HCT116 (cell line): ENCODE data around the gene NALF2. TPM values are rescaled to one million over a fixed set of nuclear protein-coding genes. Genes with fewer than 3 reads are reported as not detected.

Experiments used
- ATAC-seq: fragments of 200-7000 bp; cut with Tn5 transposase; 2 replicates; pipeline ENCODE4 v1.9.1; 2020; ENCODE audit warnings: mild to moderate bottlenecking, moderate library complexity
- BruUV-seq: library from RNA; stranded (reverse); fragments of 400-500 nt; replicated peaks from 2 replicates; lab custom pipeline; 2021; lab: Mats Ljungman, UMichigan
- CTCF ChIA-PET: fragments of 300-600 bp; sonication (Branson Sonifier 250); formaldehyde crosslinking; loops from one replicate; lab custom pipeline; 2021; ENCODE audit warnings: antibody characterized with exemption; lab: Charles Lee
- POLR2A ChIA-PET: fragments of 300-600, 350-600 bp; sonication (Branson Sonifier 250); formaldehyde crosslinking; loops from one replicate; lab custom pipeline; 2021; ENCODE audit warnings: antibody characterized with exemption; lab: Charles Lee
- RAD21 ChIA-PET, 2 experiments: fragments of 300-600 bp; sonication (Branson Sonifier 250); formaldehyde crosslinking; loops; one replicate each; lab custom pipeline; 2023; ENCODE audit warnings: low total read pairs in 2 of 2; ENCODE audit not compliant: uncharacterized antibody in 2 of 2, unreplicated experiment in 2 of 2, low non-redundant PET in 1 of 2; lab: Charles Lee
- DNase-seq: peaks from one replicate; pipeline ENCODE4 v3.0.0-alpha.2; 2010; ENCODE audit warnings: low read depth, low spot score
- H2AFZ ChIP-seq: fragments of 200-600 bp; shearing (Covaris generic), sonication (generic); 2 replicates; pipeline ENCODE4 v1.6.1; 2017; ENCODE audit warnings: low read depth, mixed run types, mixed read lengths, antibody characterized with exemption, low read length; ENCODE audit not compliant: poor library complexity, severe bottlenecking
- H3K27ac ChIP-seq: 2 replicates; pipeline ENCODE4 v1.5.1; 2012; ENCODE audit warnings: low read depth, low read length
- H3K27me3 ChIP-seq: fragments of 200-600 bp; sonication (generic); 2 replicates; pipeline ENCODE4 v1.6.1; 2016; ENCODE audit warnings: mixed run types, low read length, mixed read lengths; ENCODE audit not compliant: insufficient read depth
- H3K36me3 ChIP-seq, 2 experiments: fragments of 200-500 bp in 1 of 2; fragments of 200-600 bp in 1 of 2; sonication (Bioruptor generic) in 1 of 2; sonication (generic) in 1 of 2; 2 replicates each; pipeline versions ENCODE4 v1.5.1 to v1.6.1; 2014 to 2016; ENCODE audit warnings: low read length in 2 of 2, inconsistent platforms in 1 of 2, mixed read lengths in 1 of 2, mixed run types in 1 of 2; ENCODE audit not compliant: insufficient read depth in 2 of 2, control insufficient read depth in 1 of 2
- H3K4me1 ChIP-seq, 2 experiments: fragments of 200-600 bp in 1 of 2; sonication (generic) in 1 of 2; 2 replicates each; pipeline versions ENCODE4 v1.5.1 to v1.6.1; 2012 to 2017; ENCODE audit warnings: low read length in 2 of 2, inconsistent platforms in 1 of 2, mild to moderate bottlenecking in 1 of 2, mixed read lengths in 1 of 2, mixed run types in 1 of 2, moderate library complexity in 1 of 2; ENCODE audit not compliant: insufficient read depth in 2 of 2, control insufficient read depth in 1 of 2
- H3K4me2 ChIP-seq: fragments of 200-600 bp; sonication (generic); 2 replicates; pipeline ENCODE4 v1.6.1; 2017; ENCODE audit warnings: mixed run types, low read length, mixed read lengths
- H3K4me3 ChIP-seq, 2 experiments: fragments of 200-600 bp in 1 of 2; sonication (generic) in 1 of 2; replicated peaks in 1 of 2; 2 replicates each; pipeline ENCODE4 v1.5.1; 2011 to 2016; ENCODE audit warnings: low read length in 2 of 2, control low read depth in 1 of 2, low read depth in 1 of 2, mild to moderate bottlenecking in 1 of 2, mixed read lengths in 1 of 2, mixed run types in 1 of 2
- H3K79me2 ChIP-seq: fragments of 200-600 bp; sonication (generic); 2 replicates; pipeline ENCODE4 v1.6.1; 2017; ENCODE audit warnings: mild to moderate bottlenecking, mixed run types, low read length, moderate library complexity, mixed read lengths; ENCODE audit not compliant: insufficient read depth
- H3K9ac ChIP-seq: fragments of 200-600 bp; sonication (generic); 2 replicates; pipeline ENCODE4 v1.6.1; 2016; ENCODE audit warnings: low read length, mixed read lengths
- H3K9me2 ChIP-seq: fragments of 200-600 bp; sonication (generic), shearing (Covaris generic); 2 replicates; pipeline ENCODE4 v1.6.1; 2017; ENCODE audit warnings: mixed run types, mild to moderate bottlenecking, moderate library complexity; ENCODE audit not compliant: insufficient read depth
- H3K9me3 ChIP-seq, 2 experiments: fragments of 200-500 bp in 1 of 2; fragments of 200-600 bp in 1 of 2; sonication (Bioruptor generic) in 1 of 2; sonication (generic) in 1 of 2; 2 replicates each; pipeline ENCODE4 v1.6.1; 2014 to 2017; ENCODE audit warnings: low read length in 2 of 2, mixed read lengths in 2 of 2, inconsistent platforms in 1 of 2, low read depth in 1 of 2, mild to moderate bottlenecking in 1 of 2, mixed run types in 1 of 2, moderate library complexity in 1 of 2; ENCODE audit not compliant: control insufficient read depth in 1 of 2, insufficient read depth in 1 of 2
- H4K20me1 ChIP-seq: fragments of 200-600 bp; sonication (generic), shearing (Covaris generic); 2 replicates; pipeline ENCODE4 v1.6.1; 2017; ENCODE audit warnings: mixed run types, mild to moderate bottlenecking, moderate library complexity; ENCODE audit not compliant: insufficient read depth
- CEBPB ChIP-seq: IDR thresholded peaks from 2 replicates; pipeline ENCODE4 v1.6.1; 2012; ENCODE audit warnings: low read depth
- EZH2phosphoT487 ChIP-seq: fragments of 200-600 bp; IDR thresholded peaks from 2 replicates; pipeline ENCODE4 v1.6.1; 2018; ENCODE audit warnings: antibody characterized with exemption, borderline replicate concordance
- JUND ChIP-seq: IDR thresholded peaks from 2 replicates; pipeline ENCODE4 v1.6.1; 2012
- POLR2A ChIP-seq: IDR thresholded peaks from 2 replicates; pipeline ENCODE4 v1.7.0; 2011; ENCODE audit warnings: borderline replicate concordance; ENCODE audit not compliant: insufficient read depth, insufficient read length; ENCODE audit errors: extremely low read depth
- POLR2AphosphoS5 ChIP-seq: IDR thresholded peaks from 2 replicates; pipeline ENCODE4 v1.6.1; 2011; ENCODE audit warnings: mild to moderate bottlenecking, low read depth, low read length, moderate library complexity
- RAD21 ChIP-seq: IDR thresholded peaks from 2 replicates; pipeline ENCODE4 v1.6.1; 2012; ENCODE audit warnings: low read depth, mild to moderate bottlenecking
- SIN3A ChIP-seq: IDR thresholded peaks from 2 replicates; pipeline ENCODE4 v1.6.1; 2012; ENCODE audit warnings: low read depth
- SP1 ChIP-seq: IDR thresholded peaks from 2 replicates; pipeline ENCODE4 v1.6.1; 2012; ENCODE audit warnings: low read depth
- TCF7L2 ChIP-seq: IDR thresholded peaks from 2 replicates; pipeline ENCODE4 v1.7.0; 2011; ENCODE audit warnings: borderline replicate concordance, inconsistent platforms; ENCODE audit not compliant: insufficient read depth, insufficient read length; ENCODE audit errors: extremely low read depth
- ZFX ChIP-seq: fragments of 450-650 bp; IDR thresholded peaks from 2 replicates; pipeline ENCODE4 v1.6.1; 2017
- intact Hi-C: fragments of 100-400 bp; cut with micrococcal nuclease; formaldehyde crosslinking; loops from 2 replicates; pipeline ENCODE4 v1.10.0; 2022
- total RNA-seq: library from RNA; stranded (reverse); gene quantifications from one replicate; pipeline ENCODE4 v1.2.1, GENCODE V29; 2021; ENCODE audit not compliant: unreplicated experiment
- TF ChIP-seq, protein P1 (sequence below): IDR thresholded peaks from 2 replicates; pipeline ENCODE4 v1.6.1; 2011; ENCODE audit warnings: mild to moderate bottlenecking, low read length, moderate library complexity; ENCODE audit not compliant: insufficient replicate concordance; ENCODE audit errors: extremely low read depth
- TF ChIP-seq, protein P2 (sequence below): IDR thresholded peaks from 2 replicates; pipeline ENCODE4 v1.6.1; 2012

The NALF2 gene
- total RNA-seq, 1 experiment from 2014 or later: 8.7 TPM

DNA sequence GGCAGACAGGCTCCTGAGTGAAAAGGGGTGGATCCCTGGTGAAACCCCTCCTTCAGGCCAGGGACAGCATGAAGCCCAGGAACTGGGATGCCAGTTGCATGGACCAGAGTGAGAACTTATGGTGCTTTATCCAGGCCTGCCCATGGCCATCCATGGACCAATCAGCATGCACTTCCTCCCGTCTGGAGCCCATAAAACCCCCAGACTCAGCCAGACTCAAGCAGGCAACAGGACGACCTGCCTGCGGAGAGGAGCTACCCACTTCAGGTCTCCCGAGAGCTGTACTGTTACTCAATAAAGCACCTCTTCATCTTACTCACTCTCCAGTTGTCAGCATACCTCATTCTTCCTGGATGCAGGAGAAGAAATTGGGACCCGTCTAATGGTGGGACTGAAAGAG is 42.9 kb downstream of the NALF2 start:
- no peak overlapping the region for H2AFZ ChIP-seq
- no peak overlapping the region for H3K27ac ChIP-seq
- ChIA-PET POLR2A (no interaction called here), RAD21 (no interaction called here), CTCF (no interaction called here)
- ATAC-seq (no peak), DNase-seq (no peak)
- no peaks in the 10 kb centered on the region for H3K9me2 ChIP-seq
- H3K27me3 ChIP-seq: no peaks in the 10 kb centered on the region
- TF ChIP-seq POLR2AphosphoS5 (no peak), TCF7L2 (no peak), POLR2A (no peak), EZH2phosphoT487 (no peak), RAD21 (no peak), ZFX (no peak), JUND (no peak), SIN3A (no peak), SP1 (no peak), CEBPB (no peak)
- TF ChIP-seq, protein P1, sequence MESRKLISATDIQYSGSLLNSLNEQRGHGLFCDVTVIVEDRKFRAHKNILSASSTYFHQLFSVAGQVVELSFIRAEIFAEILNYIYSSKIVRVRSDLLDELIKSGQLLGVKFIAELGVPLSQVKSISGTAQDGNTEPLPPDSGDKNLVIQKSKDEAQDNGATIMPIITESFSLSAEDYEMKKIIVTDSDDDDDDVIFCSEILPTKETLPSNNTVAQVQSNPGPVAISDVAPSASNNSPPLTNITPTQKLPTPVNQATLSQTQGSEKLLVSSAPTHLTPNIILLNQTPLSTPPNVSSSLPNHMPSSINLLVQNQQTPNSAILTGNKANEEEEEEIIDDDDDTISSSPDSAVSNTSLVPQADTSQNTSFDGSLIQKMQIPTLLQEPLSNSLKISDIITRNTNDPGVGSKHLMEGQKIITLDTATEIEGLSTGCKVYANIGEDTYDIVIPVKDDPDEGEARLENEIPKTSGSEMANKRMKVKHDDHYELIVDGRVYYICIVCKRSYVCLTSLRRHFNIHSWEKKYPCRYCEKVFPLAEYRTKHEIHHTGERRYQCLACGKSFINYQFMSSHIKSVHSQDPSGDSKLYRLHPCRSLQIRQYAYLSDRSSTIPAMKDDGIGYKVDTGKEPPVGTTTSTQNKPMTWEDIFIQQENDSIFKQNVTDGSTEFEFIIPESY: no peak
- TF ChIP-seq, protein P2, sequence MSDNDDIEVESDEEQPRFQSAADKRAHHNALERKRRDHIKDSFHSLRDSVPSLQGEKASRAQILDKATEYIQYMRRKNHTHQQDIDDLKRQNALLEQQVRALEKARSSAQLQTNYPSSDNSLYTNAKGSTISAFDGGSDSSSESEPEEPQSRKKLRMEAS: no peak
- H3K36me3 ChIP-seq: no peaks in the 10 kb centered on the region
- BruUV-seq: no TSS peak
- no peak overlapping the region for H3K9ac ChIP-seq
- no peaks in the 10 kb centered on the region for H3K9me3 ChIP-seq
- H4K20me1 ChIP-seq: no peaks in the 10 kb centered on the region
- no peak overlapping the region for H3K4me3 ChIP-seq
- intact Hi-C loops: no loop called here
- no peaks in the 10 kb centered on the region for H3K4me1 ChIP-seq
- H3K79me2 ChIP-seq: no peaks in the 10 kb centered on the region
- H3K4me2 ChIP-seq: no peak overlapping the region
